ENCODE measurements around the gene HIVEP3. TPM values are rescaled to one million over a fixed set of nuclear protein-coding genes. Genes with fewer than 3 reads are reported as not detected.

Gene HIVEP3
- total RNA-seq, 1 experiment from 2014 or later = 6.0 TPM

GRCh38 chr1:41674522-41674921 lies 244.2 kb downstream of the HIVEP3 start:
- intact Hi-C loops (cut with micrococcal nuclease; ENCODE audit: unreplicated experiment) (no loop called here), in situ Hi-C loops (cut with HindIII; ENCODE audit: low pct_unique_long_range_greater_than_20kb, low sequenced_read_pairs) (no loop called here)
- no peak overlapping the region for H3K4me3 ChIP-seq (ENCODE audit: low read depth in 2 of 2, low read length in 2 of 2)
- no peak overlapping the region for H3K27ac ChIP-seq (ENCODE audit: low read length)
- peaks cover 9% of the 10 kb centered on the region for H3K4me1 ChIP-seq (ENCODE audit: control insufficient read depth, insufficient read depth, low read length)
- POLR2A ChIA-PET = no interaction called here
- CTCF ChIA-PET = no interaction called here
- no peak for DNase-seq (ENCODE audit: low read depth, low spot score)
- no peak for ATAC-seq
- no TSS peak for BruUV-seq (replicated peaks)
- H3K36me3 ChIP-seq (ENCODE audit: control insufficient read depth, insufficient read depth, low read length) = no peaks in the 10 kb centered on the region
- H3K27me3 ChIP-seq (ENCODE audit: control insufficient read depth, insufficient read depth, low read length) = no peaks in the 10 kb centered on the region
- H3K9me3 ChIP-seq (ENCODE audit: control insufficient read depth, insufficient read depth, low read depth, low read length) = no peaks in the 10 kb centered on the region
- TF ChIP-seq, protein P1, sequence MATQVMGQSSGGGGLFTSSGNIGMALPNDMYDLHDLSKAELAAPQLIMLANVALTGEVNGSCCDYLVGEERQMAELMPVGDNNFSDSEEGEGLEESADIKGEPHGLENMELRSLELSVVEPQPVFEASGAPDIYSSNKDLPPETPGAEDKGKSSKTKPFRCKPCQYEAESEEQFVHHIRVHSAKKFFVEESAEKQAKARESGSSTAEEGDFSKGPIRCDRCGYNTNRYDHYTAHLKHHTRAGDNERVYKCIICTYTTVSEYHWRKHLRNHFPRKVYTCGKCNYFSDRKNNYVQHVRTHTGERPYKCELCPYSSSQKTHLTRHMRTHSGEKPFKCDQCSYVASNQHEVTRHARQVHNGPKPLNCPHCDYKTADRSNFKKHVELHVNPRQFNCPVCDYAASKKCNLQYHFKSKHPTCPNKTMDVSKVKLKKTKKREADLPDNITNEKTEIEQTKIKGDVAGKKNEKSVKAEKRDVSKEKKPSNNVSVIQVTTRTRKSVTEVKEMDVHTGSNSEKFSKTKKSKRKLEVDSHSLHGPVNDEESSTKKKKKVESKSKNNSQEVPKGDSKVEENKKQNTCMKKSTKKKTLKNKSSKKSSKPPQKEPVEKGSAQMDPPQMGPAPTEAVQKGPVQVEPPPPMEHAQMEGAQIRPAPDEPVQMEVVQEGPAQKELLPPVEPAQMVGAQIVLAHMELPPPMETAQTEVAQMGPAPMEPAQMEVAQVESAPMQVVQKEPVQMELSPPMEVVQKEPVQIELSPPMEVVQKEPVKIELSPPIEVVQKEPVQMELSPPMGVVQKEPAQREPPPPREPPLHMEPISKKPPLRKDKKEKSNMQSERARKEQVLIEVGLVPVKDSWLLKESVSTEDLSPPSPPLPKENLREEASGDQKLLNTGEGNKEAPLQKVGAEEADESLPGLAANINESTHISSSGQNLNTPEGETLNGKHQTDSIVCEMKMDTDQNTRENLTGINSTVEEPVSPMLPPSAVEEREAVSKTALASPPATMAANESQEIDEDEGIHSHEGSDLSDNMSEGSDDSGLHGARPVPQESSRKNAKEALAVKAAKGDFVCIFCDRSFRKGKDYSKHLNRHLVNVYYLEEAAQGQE (IDR thresholded peaks at IDR 0.05; ENCODE audit: insufficient read depth in 1 of 2, low read depth in 2 of 2, low read length in 1 of 2) = no peak
- TF ChIP-seq SIN3A (IDR thresholded peaks at IDR 0.05; ENCODE audit: borderline replicate concordance, insufficient read depth, low read depth, low read length) = no peak
- TF ChIP-seq, protein P2, sequence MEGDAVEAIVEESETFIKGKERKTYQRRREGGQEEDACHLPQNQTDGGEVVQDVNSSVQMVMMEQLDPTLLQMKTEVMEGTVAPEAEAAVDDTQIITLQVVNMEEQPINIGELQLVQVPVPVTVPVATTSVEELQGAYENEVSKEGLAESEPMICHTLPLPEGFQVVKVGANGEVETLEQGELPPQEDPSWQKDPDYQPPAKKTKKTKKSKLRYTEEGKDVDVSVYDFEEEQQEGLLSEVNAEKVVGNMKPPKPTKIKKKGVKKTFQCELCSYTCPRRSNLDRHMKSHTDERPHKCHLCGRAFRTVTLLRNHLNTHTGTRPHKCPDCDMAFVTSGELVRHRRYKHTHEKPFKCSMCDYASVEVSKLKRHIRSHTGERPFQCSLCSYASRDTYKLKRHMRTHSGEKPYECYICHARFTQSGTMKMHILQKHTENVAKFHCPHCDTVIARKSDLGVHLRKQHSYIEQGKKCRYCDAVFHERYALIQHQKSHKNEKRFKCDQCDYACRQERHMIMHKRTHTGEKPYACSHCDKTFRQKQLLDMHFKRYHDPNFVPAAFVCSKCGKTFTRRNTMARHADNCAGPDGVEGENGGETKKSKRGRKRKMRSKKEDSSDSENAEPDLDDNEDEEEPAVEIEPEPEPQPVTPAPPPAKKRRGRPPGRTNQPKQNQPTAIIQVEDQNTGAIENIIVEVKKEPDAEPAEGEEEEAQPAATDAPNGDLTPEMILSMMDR (IDR thresholded peaks at IDR 0.05) = no peak
- no peak for TF ChIP-seq TCF7L2 (IDR thresholded peaks at IDR 0.05; ENCODE audit: low read depth, low read length)
- no peak for TF ChIP-seq POLR2AphosphoS5 (IDR thresholded peaks at IDR 0.05; ENCODE audit: low read depth, low read length)

DNA sequence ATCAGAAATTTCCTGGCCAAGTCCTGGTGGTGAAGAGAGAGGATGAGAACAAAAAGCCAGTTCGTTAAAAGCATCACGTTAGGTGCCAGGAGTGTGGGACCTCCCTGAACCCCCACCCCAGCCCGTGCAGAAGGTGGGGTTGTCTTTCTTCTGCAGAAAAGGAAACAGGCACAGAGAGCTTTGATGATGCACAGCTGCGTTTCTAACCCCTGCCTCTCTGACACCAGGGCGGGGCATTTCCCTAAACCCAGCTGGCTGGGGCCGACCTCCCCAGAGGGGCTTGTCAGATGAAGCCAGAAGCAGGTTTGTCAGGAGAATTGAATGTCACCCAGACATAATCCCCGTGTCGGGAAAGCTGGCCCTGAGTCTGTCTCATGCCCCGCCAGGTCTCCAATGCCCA lies 244.9 kb downstream of the HIVEP3 start:
- ChIA-PET POLR2A (no interaction called here), CTCF (no interaction called here)
- DNase-seq (ENCODE audit: low read depth, low spot score) (no peak), ATAC-seq (no peak)
- in situ Hi-C loops (cut with HindIII; ENCODE audit: low pct_unique_long_range_greater_than_20kb, low sequenced_read_pairs) = no loop called here
- Histone ChIP-seq H3K4me3 (ENCODE audit: low read depth in 2 of 2, low read length in 2 of 2) (no peak overlapping the region), H3K9me3 (ENCODE audit: control insufficient read depth, insufficient read depth, low read depth, low read length) (no peaks in the 10 kb centered on the region), H3K27me3 (ENCODE audit: control insufficient read depth, insufficient read depth, low read length) (no peaks in the 10 kb centered on the region), H3K27ac (ENCODE audit: low read length) (no peak overlapping the region), H3K36me3 (ENCODE audit: control insufficient read depth, insufficient read depth, low read length) (no peaks in the 10 kb centered on the region), H3K4me1 (ENCODE audit: control insufficient read depth, insufficient read depth, low read length) (peaks cover 9% of the 10 kb centered on the region)
- no TSS peak for BruUV-seq (replicated peaks)
- intact Hi-C loops (cut with micrococcal nuclease; ENCODE audit: unreplicated experiment) = no loop called here
- TF ChIP-seq TCF7L2 (IDR thresholded peaks at IDR 0.05; ENCODE audit: low read depth, low read length) (no peak), POLR2AphosphoS5 (IDR thresholded peaks at IDR 0.05; ENCODE audit: low read depth, low read length) (no peak), SIN3A (IDR thresholded peaks at IDR 0.05; ENCODE audit: borderline replicate concordance, insufficient read depth, low read depth, low read length) (no peak)
- TF ChIP-seq, protein P1 (IDR thresholded peaks at IDR 0.05; ENCODE audit: insufficient read depth in 1 of 2, low read depth in 2 of 2, low read length in 1 of 2) = no peak
- TF ChIP-seq, protein P2 (IDR thresholded peaks at IDR 0.05) = no peak

Measured in Panc1 (cell line).